ENCODE data around the gene ENO3. TPM values are rescaled to one million over a fixed set of nuclear protein-coding genes. Genes with fewer than 3 reads are reported as not detected.

ENO3 gene
- total and polyA plus RNA-seq, 10 of the 15 experiments (the other 5 are each of a cell fraction or from before 2014, with no cell fraction given), result 6.8 to 28.4 (median 17.0) TPM

- TF ChIP-seq ZBTB4 (CRISPR knock-in tag; IDR thresholded peaks at IDR 0.05) (no peak), CHD2 (IDR thresholded peaks at IDR 0.05; ENCODE audit: borderline replicate concordance, low read depth, low read length) (0 out of 2 replicates have a peak, but pooled peaks have one; percentile 11), NRF1 (conservative IDR thresholded peaks at IDR 0.05; ENCODE audit: low read depth, low read length) (no peak), CEBPB (IDR thresholded peaks at IDR 0.05; ENCODE audit: borderline replicate concordance in 1 of 2, low read depth in 2 of 2, low read length in 2 of 2) (no peak), BCL3 (IDR thresholded peaks at IDR 0.05; ENCODE audit: borderline replicate concordance, insufficient read depth, low read depth, low read length, poor library complexity, severe bottlenecking) (peak; percentile 54), TCF12 (IDR thresholded peaks at IDR 0.05; ENCODE audit: low read depth, low read length) (no peak), E2F4 (IDR thresholded peaks at IDR 0.05; ENCODE audit: low read depth, low read length) (peak; percentile 57; the same call in 1 of the 2 replicates), TBL1XR1 (IDR thresholded peaks at IDR 0.05; ENCODE audit: low read depth, low read length) (no peak; the same call in 1 of the 2 replicates), CBX3 (IDR thresholded peaks at IDR 0.05; ENCODE audit: borderline replicate concordance, low read depth) (no peak), ATF2 (IDR thresholded peaks at IDR 0.05; ENCODE audit: low read length) (no peak), PAX5 (IDR thresholded peaks at IDR 0.05; ENCODE audit: borderline replicate concordance, low read depth, low read length) (0 out of 2 replicates have a peak, but pooled peaks have one; percentile 40), SMAD1 (IDR thresholded peaks at IDR 0.05; ENCODE audit: low read depth, partially characterized antibody) (no peak), PBX3 (IDR thresholded peaks at IDR 0.05; ENCODE audit: insufficient replicate concordance, low read depth, low read length) (no peak), CBX5 (IDR thresholded peaks at IDR 0.05; ENCODE audit: low read depth) (no peak), RCOR1 (conservative IDR thresholded peaks at IDR 0.05; ENCODE audit: low read depth, low read length) (no peak), KAT2A (conservative IDR thresholded peaks at IDR 0.05; ENCODE audit: control insufficient read depth, low read depth, low read length) (no peak), RELA (IDR thresholded peaks at IDR 0.05; ENCODE audit: borderline replicate concordance, partially characterized antibody) (peak; percentile 70), MYB (IDR thresholded peaks at IDR 0.05; ENCODE audit: borderline replicate concordance, low read depth, low read length) (no peak), ETV6 (conservative IDR thresholded peaks at IDR 0.05 in 1 of 2, IDR thresholded peaks at IDR 0.05 in 1 of 2; ENCODE audit: borderline replicate concordance in 1 of 2, low read depth in 1 of 2) (peak in 1 of 2 experiments; percentile 87; a peak in 2 of 4 replicates), NFXL1 (IDR thresholded peaks at IDR 0.05; ENCODE audit: borderline replicate concordance) (no peak)
Observed at GRCh38 chr17:4947411-4948165, 3.3 kb upstream of the ENO3 start (continued).
